Measurements from ENCODE around the gene LYRM1. TPM values are rescaled to one million over a fixed set of nuclear protein-coding genes. Genes with fewer than 3 reads are reported as not detected.

LYRM1 gene
- 57.5 TPM for total RNA-seq

GRCh38 chr16:20900299-20901067 lies at the start of gene LYRM1, which contains the start of gene DCUN1D3:
TSS of gene LYRM1 (plus strand) at chr16:20900771. CDS start at chr16:20915556, 14,785 bp downstream.
TSS of gene DCUN1D3 (minus strand) at chr16:20900358. CDS start at chr16:20862538, 37,820 bp downstream.

Other genes with a start within 250 kb of the LYRM1 start
- 0.60 TPM for gene ACSM1, start 203.1 kb upstream of the LYRM1 start, total RNA-seq
- gene THUMPD1, start 159.0 kb upstream of the LYRM1 start, total RNA-seq = 90.2 TPM
- gene ACSM3, start 136.8 kb upstream of the LYRM1 start, total RNA-seq = 2.0 TPM
- 32.7 TPM for gene ERI2, start 94.3 kb upstream of the LYRM1 start, total RNA-seq
- gene REXO5, start 94.2 kb upstream of the LYRM1 start, total RNA-seq = 9.1 TPM
- 29.6 TPM for gene DCUN1D3, start 413 bp upstream of the LYRM1 start, total RNA-seq

Measured in camera-type eye (tissue), 1 donor.